ENCODE measurements around the gene C9orf85. TPM values are rescaled to one million over a fixed set of nuclear protein-coding genes. Genes with fewer than 3 reads are reported as not detected.
A peak's percentile ranks its signal among the peaks of the same experiment; 100 is the strongest.

Gene C9orf85
- polyA plus RNA-seq, 2 of the 4 experiments (the other 2 are of a cell fraction), result 15.9 to 24.6 TPM

- ATAC-seq (peak in 1 of 2 experiments; percentile 53; a peak in 1 of 6 replicates), DNase-seq (ENCODE audit: low read depth in 1 of 2, low spot score in 1 of 2) (peak in 1 of 2 experiments; percentile 9), FAIRE-seq (no peak)
- ChIA-PET CTCF (interaction anchor here (0.6 to 0.8 kb wide), 2 partner anchors 9 to 40 kb away, joined by 3 read pairs; no protein-coding TSS in a partner anchor), POLR2A (no interaction called here)
- no peak overlapping the region for H3K4me2 ChIP-seq
- TF ChIP-seq NR3C1 (IDR thresholded peaks at IDR 0.05) (no peak), FOSL2 (IDR thresholded peaks at IDR 0.05) (no peak), FOSL2 (CRISPR knock-in tag; IDR thresholded peaks at IDR 0.05) (no peak), SREBF2 (IDR thresholded peaks at IDR 0.05) (no peak), ZNF302 (CRISPR knock-in tag; IDR thresholded peaks at IDR 0.05) (no peak), EHF (CRISPR knock-in tag; IDR thresholded peaks at IDR 0.05) (no peak), MYC (IDR thresholded peaks at IDR 0.05; ENCODE audit: borderline replicate concordance, low read length) (no peak), REST (IDR thresholded peaks at IDR 0.05) (no peak)
- no peaks in the 10 kb centered on the region for H3K9me3 ChIP-seq
- H3K4me3 ChIP-seq, result no peak overlapping the region
- no peaks in the 10 kb centered on the region for H3K4me1 ChIP-seq
- no peak overlapping the region for H3K27ac ChIP-seq
- WGBS (ENCODE audit: missing lambda C conversion rate), result 88% methylated on average over 10 of the region's 10 CpGs
Observed at GRCh38 chr9:71985297-71985911, 74.0 kb downstream of the C9orf85 start.

GRCh38 chr9:71986900-71987299 is 75.5 kb downstream of the C9orf85 start:
- no peak overlapping the region for H3K4me2 ChIP-seq
- H3K4me3 ChIP-seq, result no peak overlapping the region
- FAIRE-seq (no peak), ATAC-seq (no peak), DNase-seq (ENCODE audit: low read depth in 1 of 2, low spot score in 1 of 2) (no peak)
- CTCF ChIA-PET, result no interaction called here
- TF ChIP-seq NR3C1 (IDR thresholded peaks at IDR 0.05) (no peak), ZFP36 (IDR thresholded peaks at IDR 0.05; ENCODE audit: borderline replicate concordance, partially characterized antibody) (no peak), ELK1 (IDR thresholded peaks at IDR 0.05; ENCODE audit: low read depth, low read length) (no peak), ATOH8 (CRISPR knock-in tag; IDR thresholded peaks at IDR 0.05; ENCODE audit: low read depth) (no peak), GATA3 (IDR thresholded peaks at IDR 0.05; ENCODE audit: borderline replicate concordance) (no peak), HOXB5 (CRISPR knock-in tag; IDR thresholded peaks at IDR 0.05) (no peak), RARB (CRISPR knock-in tag; IDR thresholded peaks at IDR 0.05) (no peak), CBX8 (IDR thresholded peaks at IDR 0.05) (no peak), HMGXB4 (CRISPR knock-in tag; IDR thresholded peaks at IDR 0.05; ENCODE audit: borderline replicate concordance) (no peak)
- no peak overlapping the region for H3K27ac ChIP-seq
- 63% methylated on average over 3 of the region's 3 CpGs for WGBS (ENCODE audit: missing lambda C conversion rate)
- H3K4me1 ChIP-seq, result no peaks in the 10 kb centered on the region
- POLR2A ChIA-PET, result no interaction called here
- no peaks in the 10 kb centered on the region for H3K9me3 ChIP-seq
